Hepatocyte (in vitro differentiated cells): Measurements from ENCODE around the gene GRID1.

ENCODE experiments used
- EZH2 ChIP-seq: fragments of 200-600 bp; sonication (generic); IDR thresholded peaks from 2 replicates; pipeline ENCODE4 v1.6.1; 2016; ENCODE audit warnings: antibody characterized with exemption, mild to moderate bottlenecking, borderline replicate concordance
- EZH2phosphoT487 ChIP-seq: fragments of 200-600 bp; sonication (generic); IDR thresholded peaks from one replicate; pipeline ENCODE4 v1.6.1; 2018; ENCODE audit warnings: antibody characterized with exemption, mild to moderate bottlenecking, low read depth, moderate library complexity; ENCODE audit not compliant: unreplicated experiment, severe bottlenecking
- TF ChIP-seq, protein P1 (sequence below): fragments of 200-600 bp; sonication (generic); IDR thresholded peaks from 2 replicates; pipeline ENCODE4 v1.5.1; 2016; ENCODE audit warnings: antibody characterized with exemption, mild to moderate bottlenecking; ENCODE audit not compliant: poor library complexity

DNA sequence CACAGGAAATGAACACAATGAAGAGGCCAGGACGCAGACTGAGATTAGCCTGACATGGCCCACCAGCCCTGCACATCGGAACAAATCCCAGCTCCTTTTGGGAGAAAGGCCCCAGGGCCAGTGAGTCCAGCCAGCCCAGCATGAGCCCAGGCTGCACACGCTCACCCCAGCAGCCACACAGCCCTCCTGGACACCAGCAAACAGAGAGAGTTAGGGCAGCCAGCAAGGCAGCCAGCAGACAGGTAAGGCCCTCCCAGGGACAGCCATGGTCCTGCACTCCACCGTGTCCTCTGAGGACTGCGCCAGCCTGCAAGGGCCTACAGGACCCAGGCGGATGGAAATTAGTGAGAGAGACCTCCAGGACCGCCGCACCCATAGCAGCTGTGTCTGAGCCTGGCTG, 8.1 kb upstream of the GRID1 start:
- TF ChIP-seq, protein P1, sequence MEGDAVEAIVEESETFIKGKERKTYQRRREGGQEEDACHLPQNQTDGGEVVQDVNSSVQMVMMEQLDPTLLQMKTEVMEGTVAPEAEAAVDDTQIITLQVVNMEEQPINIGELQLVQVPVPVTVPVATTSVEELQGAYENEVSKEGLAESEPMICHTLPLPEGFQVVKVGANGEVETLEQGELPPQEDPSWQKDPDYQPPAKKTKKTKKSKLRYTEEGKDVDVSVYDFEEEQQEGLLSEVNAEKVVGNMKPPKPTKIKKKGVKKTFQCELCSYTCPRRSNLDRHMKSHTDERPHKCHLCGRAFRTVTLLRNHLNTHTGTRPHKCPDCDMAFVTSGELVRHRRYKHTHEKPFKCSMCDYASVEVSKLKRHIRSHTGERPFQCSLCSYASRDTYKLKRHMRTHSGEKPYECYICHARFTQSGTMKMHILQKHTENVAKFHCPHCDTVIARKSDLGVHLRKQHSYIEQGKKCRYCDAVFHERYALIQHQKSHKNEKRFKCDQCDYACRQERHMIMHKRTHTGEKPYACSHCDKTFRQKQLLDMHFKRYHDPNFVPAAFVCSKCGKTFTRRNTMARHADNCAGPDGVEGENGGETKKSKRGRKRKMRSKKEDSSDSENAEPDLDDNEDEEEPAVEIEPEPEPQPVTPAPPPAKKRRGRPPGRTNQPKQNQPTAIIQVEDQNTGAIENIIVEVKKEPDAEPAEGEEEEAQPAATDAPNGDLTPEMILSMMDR: no peak
- TF ChIP-seq EZH2phosphoT487: no peak
- no peak for TF ChIP-seq EZH2
